ENCODE results near the gene BAHCC1. TPM values are rescaled to one million over a fixed set of nuclear protein-coding genes. Genes with fewer than 3 reads are reported as not detected.

Gene BAHCC1
- total RNA-seq (20.5 TPM), polyA plus RNA-seq (ENCODE audit: insufficient read depth, low read depth, low replicate concordance) (2.6 TPM)
- long read RNA-seq, donor 1, partial matches to known transcripts, result 0 of 3 reads
- long read RNA-seq, donor 1, other reads (novel, unspliced or antisense), result 0 of 3 reads
- long read RNA-seq, donor 2, partial matches to known transcripts, result 0 of 1 reads
- long read RNA-seq, donor 2, other reads (novel, unspliced or antisense), result 0 of 1 reads
- long read RNA-seq, donor 3, partial matches to known transcripts, result 3,470 of 3,733 reads
- long read RNA-seq, donor 3, other reads (novel, unspliced or antisense), result 262 of 3,733 reads
- long read RNA-seq, donor 4, result 0 reads
- long read RNA-seq, donor 5, result 0 reads
- long read RNA-seq, donor 6, result 0 reads
- long read RNA-seq, donor 7, partial matches to known transcripts, result 1 of 8 reads
- long read RNA-seq, donor 7, other reads (novel, unspliced or antisense), result 5 of 8 reads
- long read RNA-seq, donor 8, partial matches to known transcripts, result 0 of 1 reads
- long read RNA-seq, donor 8, other reads (novel, unspliced or antisense), result 0 of 1 reads
- long read RNA-seq, donor 9, partial matches to known transcripts, result 3,586 of 3,595 reads
- long read RNA-seq, donor 9, other reads (novel, unspliced or antisense), result 8 of 3,595 reads
- long read RNA-seq, donor 10, partial matches to known transcripts, result 21 of 23 reads
- long read RNA-seq, donor 10, other reads (novel, unspliced or antisense), result 0 of 23 reads

GRCh38 chr17:81394921-81395599 lies at the start of gene BAHCC1:
BAHCC1 (plus strand) TSS chr17:81395457; CDS start chr17:81399740, 4,283 bp downstream.
- TF ChIP-seq CTCF (IDR thresholded peaks at IDR 0.05; ENCODE audit: borderline replicate concordance, extremely low read depth, insufficient read depth), result no peak
- no peaks in the 10 kb centered on the region for H3K27me3 ChIP-seq (ENCODE audit: control insufficient read depth, insufficient read depth, low read length)
- intact Hi-C loops (cut with DNase I), result no loop called here

GRCh38 chr17:81346090-81346907 lies 49.0 kb upstream of the BAHCC1 start:
- no peaks in the 10 kb centered on the region for H3K36me3 ChIP-seq (ENCODE audit: control insufficient read depth in 2 of 3, insufficient read depth in 3 of 3, low read length in 3 of 3)

More at GRCh38 chr17:81394921-81395599, at the start of gene BAHCC1:
- Histone ChIP-seq H3K9ac (ENCODE audit: low read length in 3 of 3) (peak within 1 kb of the TSS; percentile 77 to 87 (median 82)), H3K9me3 (ENCODE audit: control insufficient read depth in 2 of 3, insufficient read depth in 1 of 3, low read length in 3 of 3) (no peaks in the 10 kb centered on the region), H3K4me1 (ENCODE audit: control insufficient read depth in 2 of 3, insufficient read depth in 2 of 3, low read depth in 1 of 3, low read length in 3 of 3) (peaks cover 7 to 25% (median 17%) of the 10 kb centered on the region in 3 donors), H3K27ac (ENCODE audit: low read depth in 2 of 2, low read length in 2 of 2) (peak within 1 kb of the TSS; percentile 88 to 93), H3K4me3 (ENCODE audit: low read length in 3 of 3) (peak within 1 kb of the TSS; percentile 69 to 83 (median 83)), H3K36me3 (ENCODE audit: control insufficient read depth in 2 of 3, insufficient read depth in 3 of 3, low read length in 3 of 3) (no peaks in the 10 kb centered on the region)
- FAIRE-seq (peak; percentile 85), DNase-seq (peak; percentile 100)

More at GRCh38 chr17:81346090-81346907, 49.0 kb upstream of the BAHCC1 start:
- Histone ChIP-seq H3K4me1 (ENCODE audit: control insufficient read depth in 2 of 3, insufficient read depth in 2 of 3, low read depth in 1 of 3, low read length in 3 of 3) (peaks cover 0 to 8% (median 0%) of the 10 kb centered on the region in 3 donors), H3K9ac (ENCODE audit: low read length in 3 of 3) (peak overlapping the region; percentile 41 to 77 (median 42)), H3K4me3 (ENCODE audit: low read length in 3 of 3) (peak overlapping the region; percentile 51 to 69 (median 59)), H3K9me3 (ENCODE audit: control insufficient read depth in 2 of 3, insufficient read depth in 1 of 3, low read length in 3 of 3) (no peaks in the 10 kb centered on the region), H3K27ac (ENCODE audit: low read depth in 2 of 2, low read length in 2 of 2) (peak overlapping the region; percentile 76 to 88), H3K27me3 (ENCODE audit: control insufficient read depth, insufficient read depth, low read length) (no peaks in the 10 kb centered on the region)
- DNase-seq (peak; percentile 99 to 100 (median 99)), FAIRE-seq (no peak)
- TF ChIP-seq CTCF (IDR thresholded peaks at IDR 0.05; ENCODE audit: borderline replicate concordance, extremely low read depth, insufficient read depth), result no peak
- intact Hi-C loops (cut with DNase I), result no loop called here
